GM12891 (cell line): ENCODE results near the gene KLC4.
"Not testable (repeated sequence)": the region's sequence is repeated elsewhere in the genome, so short reads cannot be mapped to it uniquely, and the experiment has no call there.

Experiments used
- DNase-seq: peaks from one replicate; pipeline ENCODE4 v3.0.0; 2011; ENCODE audit warnings: low spot score; ENCODE audit not compliant: insufficient read length
- FAIRE-seq: peaks from 2 replicates; lab custom pipeline; 2011; peaks lifted over from hg19 to GRCh38; lab: Jason Lieb, UNC
- PAX5 ChIP-seq: IDR thresholded peaks from 2 replicates; pipeline ENCODE4 v1.6.1; 2011; ENCODE audit warnings: low read length, moderate library complexity, mild to moderate bottlenecking; ENCODE audit not compliant: insufficient read depth, severe bottlenecking
- POLR2A ChIP-seq: IDR thresholded peaks from 2 replicates; pipeline ENCODE4 v1.6.1; 2011; ENCODE audit warnings: low read depth, low read length, control low read depth
- POLR2AphosphoS5 ChIP-seq: IDR thresholded peaks from 2 replicates; pipeline ENCODE4 v1.6.1; 2011; ENCODE audit warnings: low read depth, low read length, control low read depth
- POU2F2 ChIP-seq: IDR thresholded peaks from 2 replicates; pipeline ENCODE4 v1.6.1; 2011; ENCODE audit warnings: low read depth, mild to moderate bottlenecking, control low read depth, low read length, moderate library complexity
- SPI1 ChIP-seq: IDR thresholded peaks from 2 replicates; pipeline ENCODE4 v1.6.1; 2011; ENCODE audit warnings: low read depth, low read length, control low read depth
- TAF1 ChIP-seq: IDR thresholded peaks from 2 replicates; pipeline ENCODE4 v1.6.1; 2011; ENCODE audit warnings: low read depth, low read length, control low read depth

Gene KLC4

GRCh38 chr6:43077333-43077809 is 17.9 kb downstream of the KLC4 start:
- TF ChIP-seq POLR2A (no peak), TAF1 (no peak), POLR2AphosphoS5 (no peak), SPI1 (no peak), POU2F2 (no peak), PAX5 (no peak)
- DNase-seq (no peak), FAIRE-seq (no peak)

GRCh38 chr6:43077981-43078511 is 18.6 kb downstream of the KLC4 start:
- DNase-seq (no peak), FAIRE-seq (no peak)

DNA sequence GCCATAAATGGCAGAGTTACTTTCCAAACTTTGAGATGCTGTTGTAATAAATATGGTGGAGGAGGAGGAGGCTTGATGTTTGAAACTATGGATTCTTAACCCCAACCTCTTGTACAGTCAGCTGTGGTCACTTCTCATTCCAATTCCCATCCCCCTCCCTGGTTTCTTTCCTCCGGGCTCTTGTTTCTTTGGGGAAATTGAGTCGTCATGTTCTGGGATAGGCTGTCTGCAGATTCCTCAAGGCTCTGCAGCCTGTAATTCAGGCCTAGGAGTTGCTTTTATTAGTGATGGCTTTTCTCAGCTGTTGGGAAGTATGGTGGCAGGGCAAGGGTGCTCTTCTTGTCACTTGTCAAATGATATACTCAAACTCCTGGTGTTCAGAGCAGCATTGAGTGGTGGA is 19.3 kb downstream of the KLC4 start:
- TF ChIP-seq PAX5 (no peak), TAF1 (no peak), SPI1 (no peak), POLR2A (no peak), POU2F2 (no peak), POLR2AphosphoS5 (no peak)
- DNase-seq: no peak
- FAIRE-seq: no peak

More at GRCh38 chr6:43077981-43078511, 18.6 kb downstream of the KLC4 start:
- TF ChIP-seq PAX5: no peak
- no peak for TF ChIP-seq POLR2AphosphoS5
- no peak for TF ChIP-seq TAF1
- TF ChIP-seq POU2F2: no peak
- no peak for TF ChIP-seq SPI1
- TF ChIP-seq POLR2A: no peak

DNA sequence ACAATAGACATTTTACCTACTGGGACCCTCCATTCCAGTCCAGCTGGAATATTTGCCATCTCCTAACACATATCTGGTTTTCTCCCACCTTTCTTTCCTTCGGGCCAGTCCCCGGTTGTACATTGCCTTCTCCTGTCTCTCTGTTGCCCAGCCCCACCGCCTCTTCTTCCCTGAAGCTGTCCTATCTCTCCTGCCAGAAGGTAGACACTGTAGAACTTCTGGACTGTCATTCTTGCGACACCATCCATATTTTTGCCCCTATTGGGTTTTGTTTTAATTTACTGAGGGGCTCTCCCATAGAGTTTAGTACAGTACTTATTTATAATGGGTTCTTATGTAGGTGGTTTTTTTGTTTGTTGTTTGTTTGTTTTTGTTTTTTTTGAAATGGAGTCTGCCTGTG is 21.6 kb downstream of the KLC4 start:
- no peak for DNase-seq
- TF ChIP-seq PAX5: no peak
- TF ChIP-seq POLR2A: no peak
- FAIRE-seq: no peak

- not testable (repeated sequence) for DNase-seq, FAIRE-seq
Observed at GRCh38 chr6:43081922-43082321, 22.5 kb downstream of the KLC4 start.

DNA sequence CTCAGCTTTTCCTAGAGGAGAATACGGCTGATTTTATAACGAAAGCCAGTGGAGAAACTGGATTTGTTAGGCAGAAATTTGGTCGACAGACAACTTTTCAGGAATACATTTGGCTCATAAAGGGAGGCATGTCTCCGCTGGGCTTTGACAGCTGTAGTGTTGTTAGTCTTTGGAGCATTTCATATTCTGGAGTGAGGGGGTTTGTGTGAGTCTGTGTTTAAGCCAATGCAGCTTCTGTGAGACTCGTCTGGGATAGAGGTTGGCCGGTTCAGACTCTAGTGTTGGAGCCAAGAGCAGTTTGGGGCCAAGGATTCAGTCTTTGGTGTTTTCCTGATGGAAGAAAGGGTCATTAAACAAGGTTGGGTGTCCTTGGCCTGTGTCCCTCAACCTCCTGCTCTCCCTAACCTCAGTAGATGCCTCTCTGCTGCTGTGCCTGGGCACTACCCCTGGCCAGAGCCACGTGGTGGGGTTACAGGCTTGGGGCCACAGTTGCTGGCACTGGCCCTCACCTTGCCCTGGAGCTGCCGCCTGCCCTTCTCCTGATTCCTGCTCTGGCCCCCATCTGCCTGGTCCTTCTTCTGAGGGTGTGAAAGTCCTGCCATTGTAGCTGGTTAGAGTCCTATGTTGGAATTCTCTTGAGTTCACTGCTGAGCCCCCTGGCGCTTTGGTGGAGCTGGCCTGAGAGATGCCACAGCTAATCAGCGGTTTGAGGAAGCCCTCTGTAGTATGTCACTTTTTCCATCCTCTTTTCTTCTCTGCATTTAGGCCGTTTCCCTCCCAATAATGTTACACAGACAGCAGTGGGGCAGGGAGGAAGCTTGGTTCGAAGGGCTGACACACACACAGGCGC is 23.6 kb downstream of the KLC4 start:
- DNase-seq (no peak), FAIRE-seq (no peak)
- no peak for TF ChIP-seq TAF1
- no peak for TF ChIP-seq SPI1
- TF ChIP-seq POLR2AphosphoS5: no peak
- TF ChIP-seq POU2F2: no peak
- TF ChIP-seq POLR2A: no peak
- no peak for TF ChIP-seq PAX5

GRCh38 chr6:43086022-43086658 is 26.7 kb downstream of the KLC4 start:
- DNase-seq: no peak
- no peak for FAIRE-seq
- TF ChIP-seq POLR2AphosphoS5 (no peak), PAX5 (no peak), POLR2A (no peak), SPI1 (no peak), POU2F2 (no peak), TAF1 (no peak)

- TF ChIP-seq POLR2A (no peak), SPI1 (no peak), TAF1 (no peak), PAX5 (no peak), POLR2AphosphoS5 (no peak), POU2F2 (no peak)
- FAIRE-seq (no peak), DNase-seq (no peak)
Observed at GRCh38 chr6:43088654-43089056, 29.2 kb downstream of the KLC4 start.

DNA sequence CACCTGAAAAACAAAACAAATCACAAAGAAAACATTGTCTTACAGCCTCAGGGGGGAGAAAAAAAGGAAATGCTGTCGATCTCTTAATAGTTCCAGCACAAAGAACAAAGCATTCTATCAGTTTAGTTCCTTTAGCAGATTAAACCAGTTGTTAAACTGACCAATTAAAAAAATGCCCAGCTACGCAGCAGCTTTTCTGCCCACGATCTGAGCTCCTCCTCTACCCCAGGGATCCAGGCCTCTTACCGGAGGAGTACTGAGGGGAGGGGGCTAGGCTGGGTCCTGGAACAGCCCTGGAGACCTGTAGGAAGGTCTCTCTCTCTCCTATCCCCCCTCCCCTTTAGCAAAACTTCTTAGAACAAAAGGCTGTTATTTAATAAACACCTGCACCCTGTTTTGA is 30.0 kb downstream of the KLC4 start:
- no peak for DNase-seq
- FAIRE-seq: no peak

More for the DNA sequence above, 30.0 kb downstream of the KLC4 start:
- TF ChIP-seq POU2F2 (no peak), PAX5 (no peak), TAF1 (no peak), POLR2A (no peak), SPI1 (no peak), POLR2AphosphoS5 (no peak)
